Measurements from ENCODE around the gene FASN.

DNA sequence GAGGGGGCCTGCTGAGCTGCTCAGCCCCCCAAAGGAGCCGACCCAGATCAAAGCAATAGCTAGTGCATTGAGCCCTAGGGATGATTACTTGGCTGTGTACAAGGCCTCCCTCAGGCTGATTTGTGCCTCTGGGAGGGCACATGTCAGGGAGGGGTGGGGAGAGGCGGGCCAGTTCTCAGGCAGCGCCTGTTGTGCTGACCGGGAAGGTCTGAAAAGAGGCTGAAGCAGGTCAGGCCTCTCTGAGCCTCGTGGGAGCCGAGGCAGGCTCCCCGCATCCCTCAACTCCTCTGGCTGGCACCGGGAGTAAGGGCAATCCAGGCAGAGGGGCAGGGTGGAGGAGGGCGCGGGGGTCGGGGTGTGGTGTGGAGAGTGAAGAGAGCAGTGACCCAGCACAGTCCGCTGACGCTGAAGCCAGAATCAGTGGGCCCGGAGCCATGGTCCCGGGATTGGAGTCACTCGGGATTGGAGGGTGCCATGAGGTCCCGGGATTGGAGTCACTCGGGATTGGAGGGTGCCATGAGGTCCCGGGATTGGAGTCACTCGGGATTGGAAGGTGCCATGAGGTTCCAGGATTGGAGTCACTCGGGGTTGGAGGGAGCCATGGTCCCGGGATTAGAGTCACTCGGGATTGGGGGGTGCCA is 63.5 kb downstream of the FASN start:
- TF ChIP-seq ZZZ3 (CRISPR knock-in tag; IDR thresholded peaks at IDR 0.05; ENCODE audit: borderline replicate concordance) (no peak), ZNF788 (CRISPR knock-in tag; IDR thresholded peaks at IDR 0.05; ENCODE audit: borderline replicate concordance) (no peak), MXI1 (IDR thresholded peaks at IDR 0.05; ENCODE audit: borderline replicate concordance, low read depth, low read length) (no peak), CHD2 (IDR thresholded peaks at IDR 0.05; ENCODE audit: low read depth, low read length) (no peak), NFE2L2 (IDR thresholded peaks at IDR 0.05; ENCODE audit: low read length) (no peak), POLR2A (IDR thresholded peaks at IDR 0.05; ENCODE audit: insufficient read depth in 1 of 2, low read depth in 2 of 2, low read length in 2 of 2) (peak in 1 of 2 experiments; percentile 30; a peak in 1 of 4 replicates), POLR2AphosphoS2 (IDR thresholded peaks at IDR 0.05; ENCODE audit: low read depth, low read length) (no peak), ZSCAN9 (CRISPR knock-in tag; IDR thresholded peaks at IDR 0.05; ENCODE audit: borderline replicate concordance) (no peak), TP53 (CRISPR knock-in tag; conservative IDR thresholded peaks at IDR 0.05) (no peak), PHF20 (CRISPR knock-in tag; IDR thresholded peaks at IDR 0.05) (no peak), ZNF230 (CRISPR knock-in tag; IDR thresholded peaks at IDR 0.05) (no peak)
- TF ChIP-seq, protein P1, sequence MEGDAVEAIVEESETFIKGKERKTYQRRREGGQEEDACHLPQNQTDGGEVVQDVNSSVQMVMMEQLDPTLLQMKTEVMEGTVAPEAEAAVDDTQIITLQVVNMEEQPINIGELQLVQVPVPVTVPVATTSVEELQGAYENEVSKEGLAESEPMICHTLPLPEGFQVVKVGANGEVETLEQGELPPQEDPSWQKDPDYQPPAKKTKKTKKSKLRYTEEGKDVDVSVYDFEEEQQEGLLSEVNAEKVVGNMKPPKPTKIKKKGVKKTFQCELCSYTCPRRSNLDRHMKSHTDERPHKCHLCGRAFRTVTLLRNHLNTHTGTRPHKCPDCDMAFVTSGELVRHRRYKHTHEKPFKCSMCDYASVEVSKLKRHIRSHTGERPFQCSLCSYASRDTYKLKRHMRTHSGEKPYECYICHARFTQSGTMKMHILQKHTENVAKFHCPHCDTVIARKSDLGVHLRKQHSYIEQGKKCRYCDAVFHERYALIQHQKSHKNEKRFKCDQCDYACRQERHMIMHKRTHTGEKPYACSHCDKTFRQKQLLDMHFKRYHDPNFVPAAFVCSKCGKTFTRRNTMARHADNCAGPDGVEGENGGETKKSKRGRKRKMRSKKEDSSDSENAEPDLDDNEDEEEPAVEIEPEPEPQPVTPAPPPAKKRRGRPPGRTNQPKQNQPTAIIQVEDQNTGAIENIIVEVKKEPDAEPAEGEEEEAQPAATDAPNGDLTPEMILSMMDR (CRISPR knock-in tag; IDR thresholded peaks at IDR 0.05), result no peak
- TF ChIP-seq, protein P2, sequence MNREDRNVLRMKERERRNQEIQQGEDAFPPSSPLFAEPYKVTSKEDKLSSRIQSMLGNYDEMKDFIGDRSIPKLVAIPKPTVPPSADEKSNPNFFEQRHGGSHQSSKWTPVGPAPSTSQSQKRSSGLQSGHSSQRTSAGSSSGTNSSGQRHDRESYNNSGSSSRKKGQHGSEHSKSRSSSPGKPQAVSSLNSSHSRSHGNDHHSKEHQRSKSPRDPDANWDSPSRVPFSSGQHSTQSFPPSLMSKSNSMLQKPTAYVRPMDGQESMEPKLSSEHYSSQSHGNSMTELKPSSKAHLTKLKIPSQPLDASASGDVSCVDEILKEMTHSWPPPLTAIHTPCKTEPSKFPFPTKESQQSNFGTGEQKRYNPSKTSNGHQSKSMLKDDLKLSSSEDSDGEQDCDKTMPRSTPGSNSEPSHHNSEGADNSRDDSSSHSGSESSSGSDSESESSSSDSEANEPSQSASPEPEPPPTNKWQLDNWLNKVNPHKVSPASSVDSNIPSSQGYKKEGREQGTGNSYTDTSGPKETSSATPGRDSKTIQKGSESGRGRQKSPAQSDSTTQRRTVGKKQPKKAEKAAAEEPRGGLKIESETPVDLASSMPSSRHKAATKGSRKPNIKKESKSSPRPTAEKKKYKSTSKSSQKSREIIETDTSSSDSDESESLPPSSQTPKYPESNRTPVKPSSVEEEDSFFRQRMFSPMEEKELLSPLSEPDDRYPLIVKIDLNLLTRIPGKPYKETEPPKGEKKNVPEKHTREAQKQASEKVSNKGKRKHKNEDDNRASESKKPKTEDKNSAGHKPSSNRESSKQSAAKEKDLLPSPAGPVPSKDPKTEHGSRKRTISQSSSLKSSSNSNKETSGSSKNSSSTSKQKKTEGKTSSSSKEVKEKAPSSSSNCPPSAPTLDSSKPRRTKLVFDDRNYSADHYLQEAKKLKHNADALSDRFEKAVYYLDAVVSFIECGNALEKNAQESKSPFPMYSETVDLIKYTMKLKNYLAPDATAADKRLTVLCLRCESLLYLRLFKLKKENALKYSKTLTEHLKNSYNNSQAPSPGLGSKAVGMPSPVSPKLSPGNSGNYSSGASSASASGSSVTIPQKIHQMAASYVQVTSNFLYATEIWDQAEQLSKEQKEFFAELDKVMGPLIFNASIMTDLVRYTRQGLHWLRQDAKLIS (CRISPR knock-in tag; IDR thresholded peaks at IDR 0.05), result no peak

Data from HepG2 (cell line).